Esophagus muscularis mucosa (tissue), 3 donors: ENCODE results near the gene DNAH2.

Experiments
- POLR2A ChIP-seq: fragments of 450-650 bp; IDR thresholded peaks from one replicate; pipeline ENCODE4 v1.6.1; 2017; ENCODE audit warnings: antibody characterized with exemption, moderate library complexity, mild to moderate bottlenecking, low read depth
- POLR2AphosphoS5 ChIP-seq, 2 donors: sonication (generic); formaldehyde crosslinking; IDR thresholded peaks; one replicate each; pipeline ENCODE4 v1.6.1; 2017; ENCODE audit warnings: antibody characterized with exemption in 2 of 2
- TF ChIP-seq, protein P1 (sequence below), 3 experiments: fragments of 200-600 bp in 2 of 3; fragments of 450-650 bp in 1 of 3; sonication (generic) in 2 of 3; IDR thresholded peaks; one replicate each; pipeline ENCODE4 v1.5.1; 2017 to 2019; ENCODE audit warnings: antibody characterized with exemption in 3 of 3, mild to moderate bottlenecking in 2 of 3, moderate library complexity in 1 of 3

DNA sequence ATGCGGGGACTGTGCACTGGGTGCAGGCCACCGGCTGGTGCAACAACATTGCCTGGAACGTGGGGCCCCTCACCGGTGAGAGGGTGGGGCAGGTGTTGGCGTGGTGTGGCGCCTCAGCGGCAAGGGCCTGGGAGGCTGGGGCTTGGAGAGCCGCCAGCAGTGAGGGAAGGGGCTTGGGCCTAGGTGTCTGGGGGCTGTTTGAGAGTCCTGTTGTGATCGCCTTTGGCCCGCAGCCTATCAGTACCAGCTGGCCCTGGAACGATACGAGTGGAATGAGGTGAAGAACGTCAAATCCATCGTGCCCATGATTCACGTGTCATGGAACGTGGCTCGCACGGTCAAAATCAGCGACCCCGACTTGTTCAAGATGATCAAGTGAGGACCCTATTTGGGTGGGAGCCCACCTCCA is 134.7 kb downstream of the DNAH2 start:
- TF ChIP-seq, protein P1, sequence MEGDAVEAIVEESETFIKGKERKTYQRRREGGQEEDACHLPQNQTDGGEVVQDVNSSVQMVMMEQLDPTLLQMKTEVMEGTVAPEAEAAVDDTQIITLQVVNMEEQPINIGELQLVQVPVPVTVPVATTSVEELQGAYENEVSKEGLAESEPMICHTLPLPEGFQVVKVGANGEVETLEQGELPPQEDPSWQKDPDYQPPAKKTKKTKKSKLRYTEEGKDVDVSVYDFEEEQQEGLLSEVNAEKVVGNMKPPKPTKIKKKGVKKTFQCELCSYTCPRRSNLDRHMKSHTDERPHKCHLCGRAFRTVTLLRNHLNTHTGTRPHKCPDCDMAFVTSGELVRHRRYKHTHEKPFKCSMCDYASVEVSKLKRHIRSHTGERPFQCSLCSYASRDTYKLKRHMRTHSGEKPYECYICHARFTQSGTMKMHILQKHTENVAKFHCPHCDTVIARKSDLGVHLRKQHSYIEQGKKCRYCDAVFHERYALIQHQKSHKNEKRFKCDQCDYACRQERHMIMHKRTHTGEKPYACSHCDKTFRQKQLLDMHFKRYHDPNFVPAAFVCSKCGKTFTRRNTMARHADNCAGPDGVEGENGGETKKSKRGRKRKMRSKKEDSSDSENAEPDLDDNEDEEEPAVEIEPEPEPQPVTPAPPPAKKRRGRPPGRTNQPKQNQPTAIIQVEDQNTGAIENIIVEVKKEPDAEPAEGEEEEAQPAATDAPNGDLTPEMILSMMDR (IDR thresholded peaks at IDR 0.05) = no peak
- no peak for TF ChIP-seq POLR2A
- no peak for TF ChIP-seq POLR2AphosphoS5 (IDR thresholded peaks at IDR 0.05)
